ENCODE data around the gene PGS1. TPM values are rescaled to one million over a fixed set of nuclear protein-coding genes. Genes with fewer than 3 reads are reported as not detected.

The PGS1 gene
- total RNA-seq, 2 experiments from 2014 or later: 59.6 to 61.3 TPM

DNA sequence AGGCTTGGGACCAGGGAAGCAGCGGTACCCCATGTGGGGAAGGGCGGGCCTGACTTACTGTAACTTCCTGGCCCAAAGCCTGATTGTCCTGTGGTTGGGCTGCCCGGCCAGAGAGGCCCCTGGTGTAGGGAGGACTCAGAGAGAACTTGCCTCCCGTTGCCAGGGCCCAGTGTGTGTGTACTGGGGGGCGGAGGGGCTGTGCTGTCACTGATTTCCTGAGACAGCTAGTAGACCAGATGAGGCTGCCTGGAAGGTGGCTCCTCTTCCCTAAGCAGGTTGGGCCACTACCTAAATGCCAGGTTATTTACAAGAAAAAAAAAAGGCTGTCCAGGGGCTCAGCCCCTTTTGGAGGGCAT is 35.3 kb upstream of the PGS1 start:
- TF ChIP-seq, protein P1, sequence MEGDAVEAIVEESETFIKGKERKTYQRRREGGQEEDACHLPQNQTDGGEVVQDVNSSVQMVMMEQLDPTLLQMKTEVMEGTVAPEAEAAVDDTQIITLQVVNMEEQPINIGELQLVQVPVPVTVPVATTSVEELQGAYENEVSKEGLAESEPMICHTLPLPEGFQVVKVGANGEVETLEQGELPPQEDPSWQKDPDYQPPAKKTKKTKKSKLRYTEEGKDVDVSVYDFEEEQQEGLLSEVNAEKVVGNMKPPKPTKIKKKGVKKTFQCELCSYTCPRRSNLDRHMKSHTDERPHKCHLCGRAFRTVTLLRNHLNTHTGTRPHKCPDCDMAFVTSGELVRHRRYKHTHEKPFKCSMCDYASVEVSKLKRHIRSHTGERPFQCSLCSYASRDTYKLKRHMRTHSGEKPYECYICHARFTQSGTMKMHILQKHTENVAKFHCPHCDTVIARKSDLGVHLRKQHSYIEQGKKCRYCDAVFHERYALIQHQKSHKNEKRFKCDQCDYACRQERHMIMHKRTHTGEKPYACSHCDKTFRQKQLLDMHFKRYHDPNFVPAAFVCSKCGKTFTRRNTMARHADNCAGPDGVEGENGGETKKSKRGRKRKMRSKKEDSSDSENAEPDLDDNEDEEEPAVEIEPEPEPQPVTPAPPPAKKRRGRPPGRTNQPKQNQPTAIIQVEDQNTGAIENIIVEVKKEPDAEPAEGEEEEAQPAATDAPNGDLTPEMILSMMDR (conservative IDR thresholded peaks at IDR 0.05; ENCODE audit: low read length): no peak
- no peak; the same call in 1 of the 2 replicates for TF ChIP-seq EZH2phosphoT487 (IDR thresholded peaks at IDR 0.05; ENCODE audit: borderline replicate concordance, low read depth, low read length)
- no peak for DNase-seq (ENCODE audit: low spot score)
- Histone ChIP-seq H2AFZ (ENCODE audit: low read length) (peak overlapping the region; percentile 35; the same call in 1 of the 2 replicates), H3K36me3 (ENCODE audit: insufficient read depth, low read length) (no peaks in the 10 kb centered on the region), H3K9me3 (ENCODE audit: low read length) (no peaks in the 10 kb centered on the region), H3K4me1 (ENCODE audit: insufficient read depth, low read length, poor library complexity, severe bottlenecking) (peaks cover 32% of the 10 kb centered on the region), H4K20me1 (ENCODE audit: insufficient read depth, low read length) (no peaks in the 10 kb centered on the region), H3K79me2 (ENCODE audit: insufficient read depth, low read depth, low read length) (no peaks in the 10 kb centered on the region), H3K4me3 (ENCODE audit: low read depth, low read length, poor library complexity, severe bottlenecking) (peak overlapping the region; percentile 7), H3K27ac (ENCODE audit: low read depth, low read length, poor library complexity, severe bottlenecking) (no peak overlapping the region), H3K4me2 (ENCODE audit: low read length) (peak overlapping the region; percentile 61), H3K9me2 (ENCODE audit: insufficient read depth, low read length) (no peaks in the 10 kb centered on the region)
- intact Hi-C loops (cut with micrococcal nuclease; ENCODE audit: unreplicated experiment): loop anchor here (5.0 kb wide), 1 partner anchor 91 kb away; no protein-coding TSS in a partner anchor
- POLR2A ChIA-PET: interaction anchor here (0.9 kb wide), 1 partner anchor 41 kb away, joined by 3 read pairs; no protein-coding TSS in a partner anchor
- CTCF ChIA-PET (ENCODE audit: unreplicated experiment): interaction anchor here (0.6 kb wide), 2 partner anchors 173 to 385 kb away, joined by 3 read pairs; no protein-coding TSS in a partner anchor
- no TSS peak for BruUV-seq (replicated peaks)

DNA sequence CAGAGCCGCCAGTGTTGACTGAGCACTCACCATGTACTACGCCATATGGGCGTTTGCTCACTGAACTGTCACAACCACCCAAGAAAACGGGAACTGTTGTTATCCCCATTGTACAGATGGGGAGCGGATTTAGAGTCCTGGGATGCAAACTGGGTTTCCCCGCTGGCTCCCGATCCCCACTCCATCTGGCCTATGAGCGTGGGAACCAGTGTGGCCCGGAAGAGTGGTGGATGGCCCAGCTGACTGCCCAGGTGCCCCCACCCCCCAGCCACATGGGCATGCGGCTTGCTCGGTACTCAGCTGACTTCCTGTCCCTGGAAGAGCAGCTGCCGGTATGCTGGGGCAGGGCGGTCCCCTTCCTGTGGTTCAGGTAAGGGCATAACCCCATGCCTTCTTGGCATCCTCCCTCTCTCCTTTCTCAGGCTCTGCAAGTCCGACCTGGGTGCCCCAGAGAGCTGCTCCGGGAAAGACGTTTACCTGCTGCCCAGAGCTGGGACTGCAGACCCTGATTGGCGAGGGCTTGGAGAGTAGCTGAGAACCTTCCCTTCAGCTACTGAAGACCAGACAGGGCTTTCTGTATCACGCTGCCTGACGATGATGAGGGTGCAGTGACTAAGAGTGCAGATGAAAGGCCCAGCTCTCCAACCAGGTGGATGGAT is 34.8 kb upstream of the PGS1 start:
- peak overlapping the region; percentile 35; the same call in 1 of the 2 replicates for H2AFZ ChIP-seq (ENCODE audit: low read length)
- H3K4me1 ChIP-seq (ENCODE audit: insufficient read depth, low read length, poor library complexity, severe bottlenecking): peaks cover 27% of the 10 kb centered on the region
- H3K27ac ChIP-seq (ENCODE audit: low read depth, low read length, poor library complexity, severe bottlenecking): no peak overlapping the region
- ChIA-PET POLR2A (interaction anchor here (0.8 to 0.9 kb wide), 2 partner anchors 19 to 41 kb away, joined by 3 read pairs; no protein-coding TSS in a partner anchor), CTCF (ENCODE audit: unreplicated experiment) (interaction anchor here (0.6 kb wide), 2 partner anchors 174 to 385 kb away, joined by 3 read pairs; no protein-coding TSS in a partner anchor)
- H3K9me3 ChIP-seq (ENCODE audit: low read length): no peaks in the 10 kb centered on the region
- BruUV-seq (replicated peaks): no TSS peak
- peak overlapping the region; percentile 61 for H3K4me2 ChIP-seq (ENCODE audit: low read length)
- H3K79me2 ChIP-seq (ENCODE audit: insufficient read depth, low read depth, low read length): no peaks in the 10 kb centered on the region
- intact Hi-C loops (cut with micrococcal nuclease; ENCODE audit: unreplicated experiment): loop anchor here (5.0 kb wide), 1 partner anchor 91 kb away; no protein-coding TSS in a partner anchor
- DNase-seq (ENCODE audit: low spot score): peak; percentile 79
- no peak; the same call in 1 of the 2 replicates for TF ChIP-seq EZH2phosphoT487 (IDR thresholded peaks at IDR 0.05; ENCODE audit: borderline replicate concordance, low read depth, low read length)
- TF ChIP-seq, protein P1 (conservative IDR thresholded peaks at IDR 0.05; ENCODE audit: low read length): no peak
- H4K20me1 ChIP-seq (ENCODE audit: insufficient read depth, low read length): no peaks in the 10 kb centered on the region
- no peaks in the 10 kb centered on the region for H3K36me3 ChIP-seq (ENCODE audit: insufficient read depth, low read length)
- no peaks in the 10 kb centered on the region for H3K9me2 ChIP-seq (ENCODE audit: insufficient read depth, low read length)
- peak overlapping the region; percentile 7 for H3K4me3 ChIP-seq (ENCODE audit: low read depth, low read length, poor library complexity, severe bottlenecking)

DNA sequence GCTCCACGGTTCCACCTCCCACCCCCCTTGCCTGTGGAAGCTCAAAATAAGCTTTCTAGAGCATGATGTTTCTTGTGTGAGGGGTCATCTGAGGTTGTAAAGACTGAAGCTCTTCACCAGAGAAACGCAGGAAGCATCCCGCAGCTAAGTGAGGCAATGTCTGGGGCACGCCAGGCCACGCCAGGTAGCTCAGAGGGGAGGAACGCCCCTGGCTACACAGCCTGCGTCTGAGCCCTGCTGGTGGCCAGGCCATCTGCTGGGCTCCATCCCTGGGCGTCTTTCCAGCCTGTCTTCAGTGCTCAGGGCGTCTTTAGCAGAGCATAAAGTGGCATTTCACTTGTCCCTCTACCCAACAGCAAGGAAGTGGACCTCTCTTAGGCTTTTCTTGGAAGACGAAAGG is 33.8 kb upstream of the PGS1 start:
- DNase-seq (ENCODE audit: low spot score): no peak
- intact Hi-C loops (cut with micrococcal nuclease; ENCODE audit: unreplicated experiment): loop anchor here (5.0 kb wide), 1 partner anchor 92 kb away; no protein-coding TSS in a partner anchor
- no peaks in the 10 kb centered on the region for H3K79me2 ChIP-seq (ENCODE audit: insufficient read depth, low read depth, low read length)
- peaks cover 19% of the 10 kb centered on the region for H3K4me1 ChIP-seq (ENCODE audit: insufficient read depth, low read length, poor library complexity, severe bottlenecking)
- no TSS peak for BruUV-seq (replicated peaks)
- H3K27ac ChIP-seq (ENCODE audit: low read depth, low read length, poor library complexity, severe bottlenecking): no peak overlapping the region
- no peak overlapping the region for H2AFZ ChIP-seq (ENCODE audit: low read length)
- CTCF ChIA-PET (ENCODE audit: unreplicated experiment): no interaction called here
- no peak overlapping the region for H3K4me3 ChIP-seq (ENCODE audit: low read depth, low read length, poor library complexity, severe bottlenecking)
- TF ChIP-seq, protein P1 (conservative IDR thresholded peaks at IDR 0.05; ENCODE audit: low read length): no peak
- TF ChIP-seq EZH2phosphoT487 (IDR thresholded peaks at IDR 0.05; ENCODE audit: borderline replicate concordance, low read depth, low read length): no peak
- H3K9me3 ChIP-seq (ENCODE audit: low read length): no peaks in the 10 kb centered on the region
- H3K9me2 ChIP-seq (ENCODE audit: insufficient read depth, low read length): no peaks in the 10 kb centered on the region
- no peaks in the 10 kb centered on the region; the same call in 1 of the 2 replicates for H4K20me1 ChIP-seq (ENCODE audit: insufficient read depth, low read length)
- H3K36me3 ChIP-seq (ENCODE audit: insufficient read depth, low read length): no peaks in the 10 kb centered on the region
- POLR2A ChIA-PET: interaction anchor here (0.8 kb wide), 1 partner anchor 20 kb away, joined by 3 read pairs; no protein-coding TSS in a partner anchor
- H3K4me2 ChIP-seq (ENCODE audit: low read length): no peak overlapping the region
